Large intestine (tissue), 12 donors: Measurements from ENCODE around the gene TALDO1. TPM values are rescaled to one million over a fixed set of nuclear protein-coding genes. Genes with fewer than 3 reads are reported as not detected.

Experiments used
- DNase-seq, 2 donors: peaks; one replicate each; pipeline versions ENCODE4 v3.0.0 to v3.0.0-alpha.2; 2013
- H3K27ac ChIP-seq: one replicate; pipeline ENCODE4 v1.5.1; 2013; ENCODE audit warnings: low read length
- H3K27me3 ChIP-seq: 2 replicates; pipeline ENCODE4 v1.6.1; 2013; ENCODE audit warnings: low read length; ENCODE audit not compliant: control insufficient read depth, insufficient read depth
- H3K36me3 ChIP-seq: 2 replicates; pipeline ENCODE4 v1.6.1; 2013; ENCODE audit warnings: low read length; ENCODE audit not compliant: control insufficient read depth, insufficient read depth
- H3K4me1 ChIP-seq: one replicate; pipeline ENCODE4 v1.6.1; 2013; ENCODE audit warnings: low read length; ENCODE audit not compliant: control insufficient read depth, insufficient read depth
- H3K4me3 ChIP-seq: one replicate; pipeline ENCODE4 v1.5.1; 2013; ENCODE audit warnings: low read length
- H3K9me3 ChIP-seq: one replicate; pipeline ENCODE4 v1.6.1; 2013; ENCODE audit warnings: mild to moderate bottlenecking, low read depth, low read length, moderate library complexity; ENCODE audit not compliant: control insufficient read depth
- WGBS: methylation state at CpG from one replicate; pipeline ENCODE4 v1.1.5; 2013; ENCODE audit warnings: low lambda C conversion rate; ENCODE audit not compliant: insufficient coverage; 5-methylcytosine and 5-hydroxymethylcytosine counted together
- long read RNA-seq, 11 donors: transcript quantifications; one replicate each; lab custom pipeline, GENCODE V29; 2026
- polyA plus RNA-seq: library from polyadenylated mRNA; unstranded; fragments of 120-200 nt; gene quantifications from one replicate; pipeline ENCODE4 v1.2.1, GENCODE V29; 2013

TALDO1 gene
- polyA plus RNA-seq: 92.4 TPM
- long read RNA-seq, donor 1, transcript TALDO1-201 (8 exons, 1,346 nt): major isoform, 25 of 36 reads
- long read RNA-seq, donor 1, partial matches to known transcripts: 7 of 36 reads
- long read RNA-seq, donor 1, other reads (novel, unspliced or antisense): 0 of 36 reads
- long read RNA-seq, donor 2, transcript TALDO1-206 (2 exons, 587 nt): minor isoform, 6 of 94 reads
- long read RNA-seq, donor 2, transcript TALDO1-201 (8 exons, 1,346 nt): major isoform, 62 of 94 reads
- long read RNA-seq, donor 2, partial matches to known transcripts: 21 of 94 reads
- long read RNA-seq, donor 2, other reads (novel, unspliced or antisense): 0 of 94 reads
- long read RNA-seq, donor 3: 0 reads
- long read RNA-seq, donor 4, transcript TALDO1-201 (8 exons, 1,346 nt): major isoform, 13 of 13 reads
- long read RNA-seq, donor 4, partial matches to known transcripts: 0 of 13 reads
- long read RNA-seq, donor 4, other reads (novel, unspliced or antisense): 0 of 13 reads
- long read RNA-seq, donor 5, transcript TALDO1-201 (8 exons, 1,346 nt): major isoform, 40 of 47 reads
- long read RNA-seq, donor 5, partial matches to known transcripts: 5 of 47 reads
- long read RNA-seq, donor 5, other reads (novel, unspliced or antisense): 0 of 47 reads
- long read RNA-seq, donor 6, transcript TALDO1-206 (2 exons, 587 nt): minor isoform, 6 of 82 reads
- long read RNA-seq, donor 6, transcript TALDO1-201 (8 exons, 1,346 nt): major isoform, 68 of 82 reads
- long read RNA-seq, donor 6, partial matches to known transcripts: 5 of 82 reads
- long read RNA-seq, donor 6, other reads (novel, unspliced or antisense): 0 of 82 reads
- long read RNA-seq, donor 7, transcript TALDO1-201 (8 exons, 1,346 nt): major isoform, 28 of 35 reads
- long read RNA-seq, donor 7, partial matches to known transcripts: 0 of 35 reads
- long read RNA-seq, donor 7, other reads (novel, unspliced or antisense): 0 of 35 reads
- long read RNA-seq, donor 8, transcript TALDO1-206 (2 exons, 587 nt): minor isoform, 7 of 140 reads
- long read RNA-seq, donor 8, transcript TALDO1-201 (8 exons, 1,346 nt): major isoform, 91 of 140 reads
- long read RNA-seq, donor 8, partial matches to known transcripts: 36 of 140 reads
- long read RNA-seq, donor 8, other reads (novel, unspliced or antisense): 0 of 140 reads
- long read RNA-seq, donor 9, transcript TALDO1-201 (8 exons, 1,346 nt): major isoform, 63 of 85 reads
- long read RNA-seq, donor 9, partial matches to known transcripts: 19 of 85 reads
- long read RNA-seq, donor 9, other reads (novel, unspliced or antisense): 0 of 85 reads
- long read RNA-seq, donor 10, transcript TALDO1-208 (2 exons, 568 nt): minor isoform, 5 of 83 reads
- long read RNA-seq, donor 10, transcript TALDO1-201 (8 exons, 1,346 nt): major isoform, 70 of 83 reads
- long read RNA-seq, donor 10, partial matches to known transcripts: 5 of 83 reads
- long read RNA-seq, donor 10, other reads (novel, unspliced or antisense): 0 of 83 reads
- long read RNA-seq, donor 11, transcript TALDO1-201 (8 exons, 1,346 nt): major isoform, 47 of 52 reads
- long read RNA-seq, donor 11, partial matches to known transcripts: 0 of 52 reads
- long read RNA-seq, donor 11, other reads (novel, unspliced or antisense): 0 of 52 reads

- H3K4me3 ChIP-seq: peak within 1 kb of the TSS; percentile 63
- H3K27ac ChIP-seq: peak within 1 kb of the TSS; percentile 64
- peak; percentile 87 to 92 for DNase-seq
- H3K4me1 ChIP-seq: peaks cover 16% of the 10 kb centered on the region
- no peaks in the 10 kb centered on the region for H3K9me3 ChIP-seq
- peaks cover under 1% of the 10 kb centered on the region for H3K36me3 ChIP-seq
- no CpG with 5 or more reads among the region's 112 CpGs for WGBS
- H3K27me3 ChIP-seq: no peaks in the 10 kb centered on the region
Observed at GRCh38 chr11:747158-748006, at the start of gene TALDO1. TSS of gene TALDO1 (plus strand) at chr11:747464. CDS start at chr11:747482, 18 bp downstream.

GRCh38 chr11:697811-698311, 49.4 kb upstream of the TALDO1 start:
- Histone ChIP-seq H3K9me3 (peaks cover 9% of the 10 kb centered on the region), H3K27ac (no peak overlapping the region), H3K4me1 (peaks cover 22% of the 10 kb centered on the region), H3K4me3 (no peak overlapping the region), H3K36me3 (peaks cover 12% of the 10 kb centered on the region), H3K27me3 (no peaks in the 10 kb centered on the region)
- DNase-seq: no peak
- no CpG with 5 or more reads among the region's 11 CpGs for WGBS

- 80% methylated on average over 1 of the region's 17 CpGs for WGBS
- Histone ChIP-seq H3K9me3 (peaks cover 9% of the 10 kb centered on the region), H3K27me3 (no peaks in the 10 kb centered on the region), H3K4me3 (no peak overlapping the region), H3K4me1 (peaks cover 27% of the 10 kb centered on the region), H3K27ac (no peak overlapping the region), H3K36me3 (peaks cover 16% of the 10 kb centered on the region)
- DNase-seq: no peak
Observed at GRCh38 chr11:698493-699115, 48.7 kb upstream of the TALDO1 start.

- H3K9me3 ChIP-seq: peaks cover 4% of the 10 kb centered on the region
- no peak overlapping the region for H3K27ac ChIP-seq
- H3K4me3 ChIP-seq: no peak overlapping the region
- WGBS: 86% methylated on average over 4 of the region's 7 CpGs
- peaks cover 16% of the 10 kb centered on the region for H3K36me3 ChIP-seq
- peaks cover 27% of the 10 kb centered on the region for H3K4me1 ChIP-seq
- no peaks in the 10 kb centered on the region for H3K27me3 ChIP-seq
- no peak for DNase-seq
Observed at GRCh38 chr11:699116-699508, 48.2 kb upstream of the TALDO1 start.

- Histone ChIP-seq H3K36me3 (peaks cover 18% of the 10 kb centered on the region), H3K4me1 (peaks cover 30% of the 10 kb centered on the region), H3K27ac (no peak overlapping the region), H3K4me3 (no peak overlapping the region), H3K9me3 (no peaks in the 10 kb centered on the region), H3K27me3 (no peaks in the 10 kb centered on the region)
- no CpG with 5 or more reads among the region's 1 CpG for WGBS
- no peak for DNase-seq
Observed at GRCh38 chr11:699753-700152, 47.5 kb upstream of the TALDO1 start.

GRCh38 chr11:701741-702461, 45.4 kb upstream of the TALDO1 start:
- Histone ChIP-seq H3K4me1 (peaks cover 33% of the 10 kb centered on the region), H3K27me3 (peaks cover 6% of the 10 kb centered on the region), H3K4me3 (no peak overlapping the region), H3K27ac (no peak overlapping the region), H3K36me3 (peaks cover 18% of the 10 kb centered on the region), H3K9me3 (no peaks in the 10 kb centered on the region)
- no peak for DNase-seq
- WGBS: no CpG with 5 or more reads among the region's 22 CpGs

- Histone ChIP-seq H3K27me3 (peaks cover 9% of the 10 kb centered on the region), H3K27ac (peak overlapping the region; percentile 50), H3K4me1 (peaks cover 36% of the 10 kb centered on the region), H3K9me3 (peaks cover 5% of the 10 kb centered on the region), H3K4me3 (no peak overlapping the region), H3K36me3 (peaks cover 18% of the 10 kb centered on the region)
- no peak for DNase-seq
- no CpG with 5 or more reads among the region's 26 CpGs for WGBS
Observed at GRCh38 chr11:702462-703461, 44.5 kb upstream of the TALDO1 start.
